Brain pericyte (primary cell): Measurements from ENCODE around the gene TYW5.

Experiments
- DNase-seq: peaks from one replicate; pipeline ENCODE4 v3.0.0-alpha.2; 2012; ENCODE audit warnings: low read depth, low spot score

TYW5 gene, protein sequence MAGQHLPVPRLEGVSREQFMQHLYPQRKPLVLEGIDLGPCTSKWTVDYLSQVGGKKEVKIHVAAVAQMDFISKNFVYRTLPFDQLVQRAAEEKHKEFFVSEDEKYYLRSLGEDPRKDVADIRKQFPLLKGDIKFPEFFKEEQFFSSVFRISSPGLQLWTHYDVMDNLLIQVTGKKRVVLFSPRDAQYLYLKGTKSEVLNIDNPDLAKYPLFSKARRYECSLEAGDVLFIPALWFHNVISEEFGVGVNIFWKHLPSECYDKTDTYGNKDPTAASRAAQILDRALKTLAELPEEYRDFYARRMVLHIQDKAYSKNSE

DNA sequence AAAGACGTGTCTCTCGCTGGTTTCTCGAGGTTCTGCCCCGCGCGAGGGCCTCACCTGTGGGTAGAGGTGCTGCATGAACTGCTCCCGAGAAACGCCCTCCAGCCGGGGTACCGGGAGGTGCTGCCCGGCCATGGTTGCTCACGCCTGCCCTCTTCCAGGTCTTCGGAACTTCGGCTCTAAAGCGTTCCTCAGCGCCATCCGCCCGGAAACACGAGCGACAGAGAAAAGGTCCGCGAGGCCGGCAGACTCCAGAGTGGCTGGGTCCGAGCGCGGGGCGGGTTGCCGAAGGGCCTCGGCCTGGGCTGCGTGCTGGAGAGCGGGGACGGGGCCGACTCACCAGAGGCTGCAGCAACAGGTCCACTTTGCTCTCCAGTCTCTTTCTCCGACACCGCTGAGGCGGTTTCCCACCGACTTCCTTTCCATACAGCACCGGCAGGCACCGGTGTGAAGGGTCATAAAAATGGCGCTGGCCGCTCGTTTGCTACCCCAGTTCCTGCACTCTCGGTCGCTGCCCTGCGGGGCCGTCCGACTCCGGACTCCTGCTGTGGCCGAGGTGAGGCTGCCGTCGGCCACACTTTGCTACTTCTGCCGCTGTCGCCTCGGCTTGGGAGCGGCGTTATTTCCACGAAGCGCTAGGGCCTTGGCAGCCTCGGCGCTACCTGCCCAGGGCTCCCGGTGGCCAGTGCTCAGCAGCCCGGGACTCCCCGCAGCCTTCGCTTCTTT lies at the start of gene TYW5, which contains the start of gene MAIP1:
Gene TYW5, minus strand, starts transcription at position 153 of the 723 bp plus-strand sequence. Its CDS starts 21 bp downstream, at position 132.
Gene MAIP1, plus strand, starts transcription at position 244 of the 723 bp plus-strand sequence. Its CDS starts 217 bp downstream, at position 461.
- DNase-seq, result peak; percentile 68

DNA sequence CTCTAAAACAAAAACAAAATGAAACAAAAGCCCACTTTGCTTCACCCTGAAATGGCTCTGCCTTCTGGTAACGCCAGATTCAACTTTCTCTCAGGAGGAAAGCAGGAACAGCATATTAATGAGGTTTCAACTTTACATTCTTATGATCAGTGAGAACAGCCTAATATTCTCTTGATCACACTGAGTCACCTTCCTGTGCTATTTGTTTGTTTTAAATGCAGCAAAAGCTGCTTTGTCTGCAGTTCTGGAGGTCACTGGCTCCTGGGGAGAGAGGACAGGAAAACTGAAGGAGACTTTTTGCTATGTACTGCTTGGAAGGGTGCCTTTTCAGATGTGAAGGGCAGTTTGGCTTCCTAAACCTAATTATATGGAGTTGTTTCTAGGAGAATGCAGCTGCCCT lies 48.2 kb upstream of the TYW5 start:
- DNase-seq, result peak; percentile 29

DNA sequence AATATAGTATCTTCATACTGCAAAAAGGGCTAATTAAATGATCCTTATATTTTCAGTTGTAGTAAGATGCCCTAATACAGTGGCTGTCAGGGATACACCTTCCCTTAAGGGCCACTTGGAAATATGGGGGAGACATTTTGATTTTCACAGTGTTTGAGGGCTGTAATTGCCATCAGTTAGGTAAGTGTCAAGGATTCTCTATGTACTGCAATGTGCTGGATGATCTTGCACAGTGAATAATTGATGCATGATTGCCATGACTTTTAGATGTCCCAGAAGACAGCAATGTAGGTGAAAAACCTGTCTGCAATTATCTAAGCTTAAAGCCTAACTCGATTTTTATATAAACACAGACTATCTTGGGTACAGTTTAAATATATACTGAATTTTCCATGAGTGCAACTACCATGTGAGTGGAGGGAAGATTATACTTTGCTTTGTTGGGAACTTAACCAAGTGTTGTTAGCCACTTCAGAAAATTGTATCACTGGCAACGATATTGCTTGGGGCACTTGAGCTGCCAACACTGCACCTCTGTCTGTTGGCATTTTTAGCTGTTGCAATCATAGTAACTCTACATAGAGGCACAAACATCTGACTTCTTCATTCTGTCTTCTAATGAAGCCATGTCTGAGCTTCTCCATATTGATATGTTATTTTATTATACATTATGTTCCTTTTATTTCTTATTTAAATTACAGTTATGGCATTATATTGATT lies 45.3 kb upstream of the TYW5 start:
- no peak for DNase-seq

DNA sequence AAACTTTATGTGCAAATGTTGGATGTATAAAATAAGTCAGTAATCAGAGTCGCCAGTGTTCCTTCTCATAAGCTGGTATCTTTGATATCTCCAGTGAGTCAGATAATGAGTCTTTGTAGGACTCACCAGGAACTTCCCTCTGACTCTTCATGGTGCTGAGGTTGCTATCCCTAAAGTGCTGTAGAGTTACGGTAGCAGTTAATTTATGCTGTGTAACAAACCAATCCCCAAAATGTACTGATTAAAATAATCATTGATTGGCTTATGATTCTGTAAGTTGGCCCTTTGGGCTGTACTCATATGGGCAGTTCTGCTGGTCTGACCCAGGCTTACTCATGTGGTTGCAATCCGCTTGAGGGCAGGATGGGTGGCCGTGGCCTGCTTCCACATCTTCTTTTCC lies 43.9 kb upstream of the TYW5 start:
- no peak for DNase-seq

DNA sequence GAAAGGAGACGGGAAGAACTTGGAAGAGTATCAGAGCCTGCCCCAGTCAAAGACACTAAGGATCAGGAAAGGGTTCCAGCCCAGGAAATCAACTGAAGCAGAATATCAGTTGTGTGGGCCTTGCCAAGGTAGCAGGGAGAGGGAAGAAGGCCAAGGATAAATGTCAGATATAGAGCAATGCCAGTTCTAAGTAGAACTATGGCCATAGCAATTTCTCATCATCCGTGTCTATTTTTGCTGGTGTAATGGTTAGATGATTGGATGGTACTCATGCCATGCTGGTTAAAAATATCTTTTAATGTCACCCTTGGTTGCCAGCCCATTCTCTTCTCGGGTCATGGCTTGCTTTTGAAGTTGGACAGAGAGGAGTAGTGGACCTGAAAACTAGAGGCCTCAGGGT lies 42.0 kb upstream of the TYW5 start:
- DNase-seq, result no peak

DNA sequence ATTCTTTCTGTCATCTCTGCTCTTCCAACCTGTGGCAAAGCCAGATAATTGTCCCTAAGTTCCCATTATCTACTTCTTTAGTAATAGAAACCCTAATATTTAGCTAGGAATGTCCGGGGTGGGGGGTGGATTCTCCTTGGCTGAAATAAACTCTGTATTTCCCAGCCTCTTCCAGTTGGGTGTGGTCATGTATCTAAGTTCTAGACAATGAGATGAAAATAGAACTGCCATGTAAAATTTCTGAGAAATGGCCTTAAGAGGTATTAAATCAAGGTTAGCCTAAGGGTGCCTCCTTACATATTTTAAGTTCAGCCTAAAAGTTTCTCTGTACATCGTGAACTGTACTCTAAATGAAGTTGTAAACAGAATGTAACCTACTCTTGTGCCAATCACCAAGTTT lies 39.6 kb upstream of the TYW5 start:
- DNase-seq, result no peak

DNA sequence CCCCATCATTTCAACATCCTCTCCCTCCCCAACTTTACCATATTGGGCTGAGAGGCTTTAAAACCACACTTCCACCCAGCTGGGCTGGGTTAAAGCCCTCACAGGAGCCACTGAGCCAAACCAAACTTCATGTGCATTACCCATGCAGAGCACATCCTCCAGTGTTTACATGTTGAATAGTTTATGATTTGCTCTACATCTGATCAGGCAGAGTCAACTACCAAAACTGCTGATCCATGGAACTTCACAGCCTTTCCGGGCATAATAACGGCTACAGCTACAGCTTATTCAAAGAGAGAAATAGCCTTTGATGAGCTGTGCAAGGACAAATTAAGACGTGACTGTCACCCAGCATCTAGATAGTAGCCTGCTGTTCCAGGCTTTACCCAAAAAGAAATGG lies 39.1 kb upstream of the TYW5 start:
- DNase-seq, result no peak

DNA sequence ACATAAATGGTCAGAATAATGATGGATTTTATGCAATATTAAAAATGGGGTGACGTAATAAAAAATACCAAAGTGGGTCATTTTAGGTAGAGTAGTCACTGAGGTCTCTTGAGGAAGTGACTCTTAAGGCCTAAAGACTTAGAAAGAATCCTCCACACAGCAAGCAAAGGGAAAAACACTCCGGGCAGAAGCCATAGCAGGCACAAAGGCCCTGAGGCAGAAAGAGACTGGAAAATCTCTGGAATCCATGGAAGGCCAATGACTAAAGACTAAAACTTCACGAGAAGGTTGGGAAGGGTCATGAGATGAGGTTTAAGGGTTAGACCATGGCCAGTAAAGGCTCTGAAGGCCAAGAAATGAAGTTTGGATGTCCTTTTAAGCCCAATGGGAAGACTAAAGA lies 37.0 kb upstream of the TYW5 start:
- DNase-seq, result no peak

DNA sequence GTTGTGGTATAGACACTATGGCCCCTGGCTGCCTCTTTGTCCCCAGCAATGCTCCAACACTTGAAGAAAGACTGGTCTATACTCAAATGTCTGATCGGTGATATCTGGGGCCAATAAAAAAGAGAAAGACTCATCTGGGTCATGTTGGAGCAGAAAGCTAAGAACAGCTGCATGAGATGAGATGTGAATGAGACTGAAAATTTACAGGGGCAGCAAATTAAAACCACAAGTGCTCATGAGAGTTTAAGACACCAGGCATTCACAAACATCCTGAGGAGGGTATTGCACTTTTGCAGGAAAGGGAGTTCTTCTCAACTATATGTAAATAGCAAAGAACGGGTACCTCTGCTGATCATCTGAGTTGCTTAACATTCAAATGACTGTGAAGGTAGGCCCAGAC lies 36.4 kb upstream of the TYW5 start:
- no peak for DNase-seq

DNA sequence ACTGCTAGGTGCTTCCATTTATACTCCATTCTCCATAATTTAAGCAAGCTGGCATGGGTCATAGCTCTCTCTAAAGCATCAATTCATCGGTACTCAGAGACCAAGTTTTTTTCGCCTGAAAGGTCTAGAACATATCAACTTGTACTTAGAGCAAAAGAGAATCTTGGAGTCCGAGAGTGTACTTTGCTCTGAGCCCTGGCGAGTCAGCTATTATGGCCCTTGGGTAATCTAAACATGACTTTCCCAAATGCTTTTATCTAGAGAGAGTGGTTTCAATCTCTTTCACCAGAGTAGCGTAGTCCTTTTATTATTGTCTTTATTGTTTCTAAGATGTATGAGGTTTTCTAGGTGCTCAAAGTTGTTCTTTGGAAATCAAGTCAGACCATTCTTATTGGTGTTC lies 34.5 kb upstream of the TYW5 start:
- no peak for DNase-seq

DNA sequence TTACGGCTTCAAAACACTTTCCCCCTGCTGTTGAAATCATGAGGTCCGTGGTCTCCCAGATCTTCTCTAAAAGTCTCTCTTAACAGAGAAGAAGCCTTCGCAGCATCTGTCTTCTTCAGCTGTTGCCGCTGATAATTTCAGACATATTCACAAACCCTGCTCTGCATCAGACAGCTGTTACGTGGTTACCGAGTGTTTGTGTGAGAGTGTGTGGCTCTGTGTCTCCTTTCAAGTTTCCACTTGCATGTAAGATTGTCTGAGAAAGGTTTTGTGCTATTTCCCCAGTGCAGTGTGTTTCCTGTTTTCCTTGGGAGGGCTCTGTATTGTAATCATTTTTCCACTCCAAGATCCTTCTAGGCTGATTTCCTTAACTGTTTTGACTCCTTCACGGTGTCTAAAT lies 32.9 kb upstream of the TYW5 start:
- DNase-seq, result no peak

DNA sequence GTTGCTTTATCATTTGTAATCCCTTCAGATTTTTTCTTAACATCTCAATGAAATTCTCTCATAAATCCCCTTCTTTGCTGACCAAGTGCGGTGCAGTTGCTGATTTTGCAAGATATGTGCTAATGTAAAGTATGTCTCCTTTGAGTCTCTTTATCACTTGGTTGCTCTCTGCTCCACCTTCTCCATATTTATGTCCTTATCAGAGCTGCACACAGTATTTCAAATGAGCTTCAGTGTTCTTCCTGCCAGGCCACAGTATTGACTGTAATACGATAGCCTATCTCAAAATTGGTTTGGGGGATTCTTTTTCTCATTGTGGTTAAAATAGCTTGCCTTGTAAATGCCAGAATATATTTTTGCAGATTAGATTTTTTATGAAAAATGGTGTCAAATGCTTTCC lies 32.3 kb upstream of the TYW5 start:
- DNase-seq, result no peak

DNA sequence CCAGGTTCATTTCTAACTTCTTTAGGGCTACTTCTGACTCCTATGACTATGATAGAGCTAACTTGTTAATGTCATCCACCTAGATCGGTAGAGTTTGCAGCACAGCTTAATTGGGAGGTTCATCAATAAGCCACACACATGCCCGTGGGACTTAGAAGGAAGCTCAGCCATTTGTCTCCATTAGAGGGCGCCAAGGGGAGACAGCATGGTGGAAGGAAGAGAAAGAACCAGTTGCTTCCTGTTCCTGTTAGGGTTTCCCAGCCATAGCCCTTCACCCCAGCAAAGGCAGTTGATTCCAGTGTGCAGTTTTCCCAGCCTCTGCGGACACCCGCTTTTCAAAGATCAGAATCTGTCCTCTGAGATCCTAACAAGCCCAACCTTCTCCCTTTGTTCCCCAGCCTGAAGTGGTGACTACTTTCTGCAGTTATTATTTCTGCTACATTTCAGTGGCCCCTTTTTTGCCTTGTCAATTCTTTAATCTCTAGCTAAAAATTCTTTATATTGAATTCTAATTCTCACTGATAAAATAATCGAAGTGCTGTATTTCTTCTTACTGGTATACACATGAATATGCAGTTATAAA lies 30.4 kb upstream of the TYW5 start:
- peak; percentile 31 for DNase-seq

DNA sequence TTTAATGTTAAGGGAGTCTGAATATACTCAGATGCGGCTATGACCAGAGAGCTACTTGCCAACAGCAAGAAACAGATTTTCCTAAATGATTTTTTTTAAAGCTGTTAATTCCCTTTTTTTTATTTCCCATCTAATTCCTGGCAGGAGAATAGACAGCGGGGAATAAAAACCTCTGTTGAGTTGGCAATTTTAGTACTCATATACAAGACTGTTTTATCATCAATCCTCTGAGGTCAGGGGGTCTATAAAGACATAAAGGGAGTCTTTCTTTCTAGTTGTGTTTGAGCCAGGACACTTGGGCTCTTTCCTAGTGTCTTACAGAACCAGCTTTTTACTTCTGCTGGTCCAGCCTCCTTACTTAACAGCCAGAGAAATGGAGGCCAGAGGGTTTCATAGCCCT lies 29.5 kb upstream of the TYW5 start:
- DNase-seq, result no peak

DNA sequence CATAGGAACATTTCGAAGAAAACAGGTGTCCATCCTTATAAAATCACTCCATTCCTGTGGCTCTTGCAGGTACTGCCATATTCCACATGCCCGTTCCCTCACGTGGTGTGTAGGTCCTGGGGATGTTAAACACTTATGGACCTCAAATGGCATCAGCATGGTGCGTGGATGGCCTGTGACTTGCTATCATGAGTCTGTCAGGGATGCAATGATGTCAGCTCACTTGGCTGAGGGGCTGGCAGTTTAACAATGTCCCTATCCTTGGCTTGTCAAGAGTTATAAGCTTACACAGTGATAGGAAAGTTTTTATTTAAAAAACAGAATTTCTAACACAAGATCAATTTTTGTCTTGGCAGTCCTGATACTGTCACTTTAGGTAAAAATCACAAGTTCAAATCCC lies 28.9 kb upstream of the TYW5 start:
- DNase-seq, result no peak

DNA sequence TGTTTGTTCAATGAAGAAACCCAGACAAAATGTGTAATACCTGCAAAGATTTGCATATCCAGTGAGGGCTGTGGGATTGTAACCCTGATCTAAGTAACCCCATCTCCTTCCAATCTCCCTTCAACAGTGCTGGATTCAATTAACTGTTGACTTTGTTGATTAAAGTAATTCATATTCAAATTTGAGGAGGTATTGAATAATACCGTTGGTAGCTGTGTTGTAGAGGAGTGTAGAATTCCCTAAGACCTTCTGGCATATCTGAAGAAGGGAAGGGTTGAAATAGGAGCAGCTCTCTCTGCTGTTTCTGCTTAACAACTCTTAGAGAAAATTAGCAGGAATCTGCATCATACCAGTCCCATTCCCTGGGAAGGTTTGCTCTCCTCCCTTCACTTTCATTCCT lies 28.2 kb upstream of the TYW5 start:
- no peak for DNase-seq

DNA sequence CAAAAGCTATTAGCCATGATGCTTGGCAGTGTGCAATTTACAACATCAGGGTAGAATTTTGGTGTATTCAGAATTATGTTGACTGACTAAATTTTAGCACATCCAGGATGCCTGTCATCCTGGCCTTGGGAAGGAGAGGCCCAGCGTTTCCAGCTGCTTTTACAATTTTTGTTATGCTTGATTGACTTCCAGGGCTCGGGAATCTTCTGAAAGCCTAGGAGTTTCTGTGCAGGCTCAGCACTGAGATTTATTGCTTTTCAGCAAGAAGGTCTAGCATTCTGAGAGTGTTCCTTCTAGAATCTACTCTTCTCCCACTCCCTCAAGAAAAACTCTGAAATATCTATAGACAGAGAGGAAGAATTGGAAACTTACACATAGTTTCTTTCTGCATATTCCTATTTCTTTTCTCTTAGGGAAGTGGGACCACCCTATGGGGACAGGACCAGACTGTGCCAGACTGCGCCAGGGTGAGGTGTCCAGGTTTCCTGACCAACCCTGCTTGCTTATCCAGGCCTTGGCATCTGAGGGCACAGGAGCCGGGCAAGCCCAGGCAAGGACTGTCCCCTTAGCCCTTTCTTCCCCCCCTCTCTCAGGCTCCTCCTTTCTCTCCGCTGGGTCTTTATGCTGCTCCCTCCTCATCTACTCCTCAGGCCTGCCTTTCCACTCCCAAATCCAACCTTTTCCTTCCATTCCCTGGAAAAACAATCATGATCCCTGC lies 27.0 kb upstream of the TYW5 start:
- no peak for DNase-seq

DNA sequence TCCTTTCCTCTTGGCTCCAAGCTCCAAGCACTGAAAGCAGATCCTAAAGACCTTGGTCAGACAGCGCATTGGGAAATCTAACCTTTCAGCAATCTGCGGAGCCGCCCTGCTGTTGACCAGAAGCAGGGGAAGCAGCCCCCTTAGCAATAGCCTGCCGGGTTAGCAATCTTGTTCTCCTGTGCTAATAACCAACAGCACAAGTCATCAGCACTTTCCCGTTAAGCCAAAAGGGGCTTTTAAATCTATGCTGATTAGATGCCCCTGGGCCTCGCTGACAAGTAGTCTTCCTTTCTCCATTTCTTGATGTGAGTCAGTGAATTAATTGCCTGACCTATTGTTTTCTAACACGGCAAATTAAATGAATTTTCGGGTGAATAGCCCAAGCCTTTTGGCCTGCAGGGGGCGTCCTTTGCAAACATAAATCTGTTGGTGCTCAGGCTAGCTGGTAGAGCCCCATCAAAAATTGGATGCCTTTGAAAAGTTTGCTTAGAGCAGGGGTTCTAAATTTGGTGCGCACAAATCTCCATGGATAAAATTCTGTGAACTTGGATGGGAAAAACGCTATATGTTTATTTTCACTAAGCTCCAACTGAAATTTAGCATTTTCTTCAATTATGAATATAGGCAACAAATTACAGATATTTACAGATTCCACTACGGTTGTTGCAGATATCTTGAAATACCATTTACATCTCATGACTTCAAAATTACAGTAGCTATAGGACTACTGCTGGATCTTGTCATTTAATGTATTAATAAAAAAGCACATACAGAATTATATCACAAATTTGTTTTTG lies 24.7 kb upstream of the TYW5 start:
- peak; percentile 18 for DNase-seq

DNA sequence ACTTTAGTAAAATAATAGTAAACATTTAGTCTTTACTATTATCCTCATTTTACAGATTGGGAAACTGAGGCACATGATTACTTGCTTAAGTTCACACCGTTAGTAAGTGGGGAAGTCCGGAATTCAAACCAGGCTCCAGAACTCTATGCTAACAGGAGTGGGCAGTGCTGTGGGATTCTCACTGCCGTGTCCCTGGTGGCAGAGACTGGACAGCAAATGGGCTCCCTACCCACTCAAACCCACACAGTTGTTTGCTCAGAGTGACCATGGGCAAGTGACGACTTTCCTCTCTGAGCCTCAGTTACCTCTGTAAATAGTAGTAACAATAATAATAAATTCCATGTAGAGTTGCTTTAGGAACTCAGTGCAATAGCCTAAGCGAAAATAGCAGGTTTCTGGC lies 24.1 kb upstream of the TYW5 start:
- DNase-seq, result no peak

DNA sequence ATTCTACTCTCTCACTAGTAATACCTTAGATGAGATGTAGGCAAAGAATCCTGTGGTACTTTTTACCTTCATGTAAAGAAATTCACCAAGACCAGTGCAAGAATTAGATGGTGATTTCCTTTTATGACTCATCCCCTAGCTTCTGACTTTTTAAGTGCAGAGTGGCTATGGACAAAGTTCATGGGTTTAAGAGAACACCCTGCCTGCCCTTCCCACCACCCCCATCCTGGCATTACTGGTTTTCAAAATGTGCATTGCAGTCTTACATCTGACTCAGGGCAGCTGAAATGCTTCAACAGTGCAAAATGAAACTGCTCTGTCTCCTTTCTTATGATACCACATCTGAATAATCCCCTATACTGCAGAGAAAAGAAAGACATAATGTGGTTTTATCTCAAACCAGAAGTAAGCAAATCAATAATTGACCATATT lies 22.7 kb upstream of the TYW5 start:
- no peak for DNase-seq
